ENCODE measurements around the gene ZNF746. TPM values are rescaled to one million over a fixed set of nuclear protein-coding genes. Genes with fewer than 3 reads are reported as not detected.

ZNF746 gene
- total and polyA plus RNA-seq, 9 of the 15 experiments (the other 6 are each of a cell fraction or from before 2014, with no cell fraction given) = 1.7 to 31.6 (median 13.3) TPM

DNA sequence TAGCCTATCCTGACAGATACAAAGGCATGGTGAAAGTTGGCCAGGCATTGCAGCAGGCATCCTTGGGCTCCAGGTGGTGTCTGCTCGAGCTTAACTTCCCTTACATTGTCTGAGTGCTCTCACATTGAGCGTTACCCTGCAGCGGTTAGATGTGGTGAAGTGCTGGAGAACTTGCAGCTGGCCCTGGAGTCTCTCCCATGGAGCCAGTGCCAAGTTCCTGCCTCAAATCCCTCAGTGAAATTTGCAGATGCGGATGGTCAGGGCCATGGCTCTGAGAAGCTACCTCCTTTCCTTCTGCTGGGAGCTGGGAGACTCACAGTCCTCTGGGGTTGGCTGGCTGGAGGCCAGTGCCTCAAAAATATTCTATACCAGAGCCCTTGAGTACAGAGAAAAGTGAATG lies 3.3 kb upstream of the ZNF746 start:
- ChIA-PET CTCF (ENCODE audit: low intra/inter-chr PET ratio) (no interaction called here), POLR2A (interaction anchor here (0.7 to 1.0 kb wide), 2 partner anchors 12 to 220 kb away, joined by 3 to 4 read pairs; no protein-coding TSS in a partner anchor)
- in situ Hi-C loops (cut with MboI) = no loop called here
- Histone ChIP-seq H3K27me3 (ENCODE audit: control insufficient read depth in 2 of 2, insufficient read depth in 2 of 2, low read length in 2 of 2) (peaks cover 5 to 16% of the 10 kb centered on the region in 2 experiments; a peak in 3 of 5 replicates), H3K27ac (ENCODE audit: extremely low read depth, low read depth, low read length) (no peak overlapping the region), H3K36me3 (ENCODE audit: control insufficient read depth, insufficient read depth, low read length) (peaks cover under 1% of the 10 kb centered on the region; the same call in 2 of the 3 replicates), H3K4me3 (no peak overlapping the region), H4K20me1 (replicated peaks; ENCODE audit: control insufficient read depth, insufficient read depth, low read length) (peaks cover under 1% of the 10 kb centered on the region), H3K4me2 (ENCODE audit: insufficient read depth, low read length) (no peak overlapping the region), H3K4me1 (replicated peaks in 1 of 2; ENCODE audit: control insufficient read depth in 2 of 2, insufficient read depth in 2 of 2, low read length in 2 of 2) (peaks cover 15 to 20% of the 10 kb centered on the region in 2 experiments), H3K9me1 (ENCODE audit: control insufficient read depth, insufficient read depth, low read length) (no peaks in the 10 kb centered on the region), H3K79me2 (ENCODE audit: control insufficient read depth, insufficient read depth, low read length) (peaks cover 16% of the 10 kb centered on the region), H3K9me3 (replicated peaks; ENCODE audit: control insufficient read depth, insufficient read depth, low read depth, low read length) (peaks cover 3% of the 10 kb centered on the region; the same call in 1 of the 2 replicates), H3K9ac (ENCODE audit: insufficient read depth in 1 of 2, low read depth in 2 of 2, low read length in 2 of 2) (no peak overlapping the region), H2AFZ (ENCODE audit: low read depth, low read length) (no peak overlapping the region; the same call in 1 of the 2 replicates)
- FAIRE-seq = no peak
- ATAC-seq = no peak
- no TSS peak for BruUV-seq (replicated peaks)
- intact Hi-C loops (cut with micrococcal nuclease) = no loop called here
- 15% methylated on average over 4 of the region's 4 CpGs for WGBS (ENCODE audit: insufficient coverage, low coverage, missing lambda C conversion rate)
- DNase-seq (ENCODE audit: extremely low read depth in 1 of 4, low spot score in 3 of 4) = no peak
- TF ChIP-seq ZNF668 (CRISPR knock-in tag; IDR thresholded peaks at IDR 0.05) (no peak), ZNF764 (CRISPR knock-in tag; IDR thresholded peaks at IDR 0.05; ENCODE audit: low read depth) (no peak), HNRNPL (IDR thresholded peaks at IDR 0.05; ENCODE audit: low read depth, low read length) (no peak), POLR2H (tag; IDR thresholded peaks at IDR 0.05; ENCODE audit: low read depth) (no peak), HCFC1 (IDR thresholded peaks at IDR 0.05; ENCODE audit: low read depth, low read length) (no peak), ZNF644 (tag; IDR thresholded peaks at IDR 0.05; ENCODE audit: low read depth) (no peak), E2F3 (CRISPR knock-in tag; IDR thresholded peaks at IDR 0.05) (no peak), ARID1B (IDR thresholded peaks at IDR 0.05) (no peak), ZNF124 (CRISPR knock-in tag; IDR thresholded peaks at IDR 0.05) (no peak), RCOR1 (IDR thresholded peaks at IDR 0.05; ENCODE audit: borderline replicate concordance in 1 of 2, low read depth in 2 of 2, low read length in 2 of 2) (no peak), PRMT5 (CRISPR knock-in tag; IDR thresholded peaks at IDR 0.05) (no peak), EHMT2 (IDR thresholded peaks at IDR 0.05) (no peak)
- TF ChIP-seq, protein P1, sequence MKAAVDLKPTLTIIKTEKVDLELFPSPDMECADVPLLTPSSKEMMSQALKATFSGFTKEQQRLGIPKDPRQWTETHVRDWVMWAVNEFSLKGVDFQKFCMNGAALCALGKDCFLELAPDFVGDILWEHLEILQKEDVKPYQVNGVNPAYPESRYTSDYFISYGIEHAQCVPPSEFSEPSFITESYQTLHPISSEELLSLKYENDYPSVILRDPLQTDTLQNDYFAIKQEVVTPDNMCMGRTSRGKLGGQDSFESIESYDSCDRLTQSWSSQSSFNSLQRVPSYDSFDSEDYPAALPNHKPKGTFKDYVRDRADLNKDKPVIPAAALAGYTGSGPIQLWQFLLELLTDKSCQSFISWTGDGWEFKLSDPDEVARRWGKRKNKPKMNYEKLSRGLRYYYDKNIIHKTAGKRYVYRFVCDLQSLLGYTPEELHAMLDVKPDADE (conservative IDR thresholded peaks at IDR 0.05; ENCODE audit: control insufficient read depth, low read depth, low read length) = no peak
- TF ChIP-seq, protein P2, sequence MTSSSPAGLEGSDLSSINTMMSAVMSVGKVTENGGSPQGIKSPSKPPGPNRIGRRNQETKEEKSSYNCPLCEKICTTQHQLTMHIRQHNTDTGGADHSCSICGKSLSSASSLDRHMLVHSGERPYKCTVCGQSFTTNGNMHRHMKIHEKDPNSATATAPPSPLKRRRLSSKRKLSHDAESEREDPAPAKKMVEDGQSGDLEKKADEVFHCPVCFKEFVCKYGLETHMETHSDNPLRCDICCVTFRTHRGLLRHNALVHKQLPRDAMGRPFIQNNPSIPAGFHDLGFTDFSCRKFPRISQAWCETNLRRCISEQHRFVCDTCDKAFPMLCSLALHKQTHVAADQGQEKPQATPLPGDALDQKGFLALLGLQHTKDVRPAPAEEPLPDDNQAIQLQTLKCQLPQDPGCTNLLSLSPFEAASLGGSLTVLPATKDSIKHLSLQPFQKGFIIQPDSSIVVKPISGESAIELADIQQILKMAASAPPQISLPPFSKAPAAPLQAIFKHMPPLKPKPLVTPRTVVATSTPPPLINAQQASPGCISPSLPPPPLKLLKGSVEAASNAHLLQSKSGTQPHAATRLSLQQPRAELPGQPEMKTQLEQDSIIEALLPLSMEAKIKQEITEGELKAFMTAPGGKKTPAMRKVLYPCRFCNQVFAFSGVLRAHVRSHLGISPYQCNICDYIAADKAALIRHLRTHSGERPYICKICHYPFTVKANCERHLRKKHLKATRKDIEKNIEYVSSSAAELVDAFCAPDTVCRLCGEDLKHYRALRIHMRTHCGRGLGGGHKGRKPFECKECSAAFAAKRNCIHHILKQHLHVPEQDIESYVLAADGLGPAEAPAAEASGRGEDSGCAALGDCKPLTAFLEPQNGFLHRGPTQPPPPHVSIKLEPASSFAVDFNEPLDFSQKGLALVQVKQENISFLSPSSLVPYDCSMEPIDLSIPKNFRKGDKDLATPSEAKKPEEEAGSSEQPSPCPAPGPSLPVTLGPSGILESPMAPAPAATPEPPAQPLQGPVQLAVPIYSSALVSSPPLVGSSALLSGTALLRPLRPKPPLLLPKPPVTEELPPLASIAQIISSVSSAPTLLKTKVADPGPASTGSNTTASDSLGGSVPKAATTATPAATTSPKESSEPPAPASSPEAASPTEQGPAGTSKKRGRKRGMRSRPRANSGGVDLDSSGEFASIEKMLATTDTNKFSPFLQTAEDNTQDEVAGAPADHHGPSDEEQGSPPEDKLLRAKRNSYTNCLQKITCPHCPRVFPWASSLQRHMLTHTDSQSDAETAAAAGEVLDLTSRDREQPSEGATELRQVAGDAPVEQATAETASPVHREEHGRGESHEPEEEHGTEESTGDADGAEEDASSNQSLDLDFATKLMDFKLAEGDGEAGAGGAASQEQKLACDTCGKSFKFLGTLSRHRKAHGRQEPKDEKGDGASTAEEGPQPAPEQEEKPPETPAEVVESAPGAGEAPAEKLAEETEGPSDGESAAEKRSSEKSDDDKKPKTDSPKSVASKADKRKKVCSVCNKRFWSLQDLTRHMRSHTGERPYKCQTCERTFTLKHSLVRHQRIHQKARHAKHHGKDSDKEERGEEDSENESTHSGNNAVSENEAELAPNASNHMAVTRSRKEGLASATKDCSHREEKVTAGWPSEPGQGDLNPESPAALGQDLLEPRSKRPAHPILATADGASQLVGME (CRISPR knock-in tag; IDR thresholded peaks at IDR 0.05) = no peak
- TF ChIP-seq, protein P3, sequence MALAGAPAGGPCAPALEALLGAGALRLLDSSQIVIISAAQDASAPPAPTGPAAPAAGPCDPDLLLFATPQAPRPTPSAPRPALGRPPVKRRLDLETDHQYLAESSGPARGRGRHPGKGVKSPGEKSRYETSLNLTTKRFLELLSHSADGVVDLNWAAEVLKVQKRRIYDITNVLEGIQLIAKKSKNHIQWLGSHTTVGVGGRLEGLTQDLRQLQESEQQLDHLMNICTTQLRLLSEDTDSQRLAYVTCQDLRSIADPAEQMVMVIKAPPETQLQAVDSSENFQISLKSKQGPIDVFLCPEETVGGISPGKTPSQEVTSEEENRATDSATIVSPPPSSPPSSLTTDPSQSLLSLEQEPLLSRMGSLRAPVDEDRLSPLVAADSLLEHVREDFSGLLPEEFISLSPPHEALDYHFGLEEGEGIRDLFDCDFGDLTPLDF (CRISPR knock-in tag; IDR thresholded peaks at IDR 0.05) = no peak
- TF ChIP-seq, protein P4, sequence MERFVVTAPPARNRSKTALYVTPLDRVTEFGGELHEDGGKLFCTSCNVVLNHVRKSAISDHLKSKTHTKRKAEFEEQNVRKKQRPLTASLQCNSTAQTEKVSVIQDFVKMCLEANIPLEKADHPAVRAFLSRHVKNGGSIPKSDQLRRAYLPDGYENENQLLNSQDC (CRISPR knock-in tag; IDR thresholded peaks at IDR 0.05) = no peak

Measured in K562 (cell line).